Right forelimb (tissue), 1 donor: Measurements from ENCODE around the gene UNC13B.
A peak's percentile ranks its signal among the peaks of the same experiment; 100 is the strongest.
"Not testable (repeated sequence)": the region's sequence is repeated elsewhere in the genome, so short reads cannot be mapped to it uniquely, and the experiment has no call there.

Experiments used
- DNase-seq: peaks from one replicate; pipeline ENCODE4 v3.0.0-alpha.2; 2018

UNC13B gene

DNA sequence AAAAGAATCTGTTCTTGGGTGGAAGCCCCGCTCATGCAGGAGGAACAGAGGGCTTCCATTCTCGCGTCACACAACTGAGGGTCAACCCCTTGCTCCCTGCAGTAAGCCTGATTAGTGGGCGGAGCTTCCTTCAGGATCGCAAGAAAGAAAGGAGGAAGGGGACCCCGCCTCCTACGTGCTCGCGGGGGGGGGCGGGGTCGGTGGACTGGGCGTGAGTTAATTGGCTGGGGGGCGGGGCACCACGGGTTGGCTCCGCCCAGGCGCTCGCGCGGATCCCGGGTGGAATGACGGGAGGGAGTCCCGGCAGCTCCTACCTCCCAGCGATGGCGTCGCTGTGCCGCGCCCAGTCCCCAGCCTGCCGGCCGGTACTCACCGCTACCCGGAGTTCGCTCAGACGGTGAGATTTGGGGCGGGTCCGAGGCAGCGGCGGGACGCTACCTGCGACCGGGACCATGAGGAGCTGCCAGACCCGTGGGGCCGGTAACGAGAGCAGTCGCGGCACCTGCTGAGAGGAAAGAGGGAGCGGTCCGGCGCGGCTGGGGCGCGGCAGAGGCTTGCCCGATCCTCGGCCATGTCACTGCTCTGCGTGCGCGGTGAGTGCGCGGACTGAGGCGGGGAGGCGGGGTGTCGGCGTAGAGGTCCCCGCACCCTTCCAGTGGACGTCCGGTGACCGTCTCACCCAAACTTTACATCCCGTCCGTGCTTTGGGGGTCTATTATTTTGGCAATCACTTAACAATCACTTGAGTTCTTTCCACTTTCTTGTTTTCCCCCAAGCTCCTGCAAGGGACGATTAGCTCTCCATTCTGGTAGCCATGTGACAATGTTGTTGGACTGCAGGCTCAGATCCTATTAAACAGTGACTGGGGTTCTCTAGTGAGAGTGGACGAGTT is at the start of gene UNC13B:
Gene UNC13B (plus strand): TSS at position 297 of the 892 bp plus-strand sequence. CDS start 275 bp downstream, at position 572.
- DNase-seq, result peak; percentile 95

DNA sequence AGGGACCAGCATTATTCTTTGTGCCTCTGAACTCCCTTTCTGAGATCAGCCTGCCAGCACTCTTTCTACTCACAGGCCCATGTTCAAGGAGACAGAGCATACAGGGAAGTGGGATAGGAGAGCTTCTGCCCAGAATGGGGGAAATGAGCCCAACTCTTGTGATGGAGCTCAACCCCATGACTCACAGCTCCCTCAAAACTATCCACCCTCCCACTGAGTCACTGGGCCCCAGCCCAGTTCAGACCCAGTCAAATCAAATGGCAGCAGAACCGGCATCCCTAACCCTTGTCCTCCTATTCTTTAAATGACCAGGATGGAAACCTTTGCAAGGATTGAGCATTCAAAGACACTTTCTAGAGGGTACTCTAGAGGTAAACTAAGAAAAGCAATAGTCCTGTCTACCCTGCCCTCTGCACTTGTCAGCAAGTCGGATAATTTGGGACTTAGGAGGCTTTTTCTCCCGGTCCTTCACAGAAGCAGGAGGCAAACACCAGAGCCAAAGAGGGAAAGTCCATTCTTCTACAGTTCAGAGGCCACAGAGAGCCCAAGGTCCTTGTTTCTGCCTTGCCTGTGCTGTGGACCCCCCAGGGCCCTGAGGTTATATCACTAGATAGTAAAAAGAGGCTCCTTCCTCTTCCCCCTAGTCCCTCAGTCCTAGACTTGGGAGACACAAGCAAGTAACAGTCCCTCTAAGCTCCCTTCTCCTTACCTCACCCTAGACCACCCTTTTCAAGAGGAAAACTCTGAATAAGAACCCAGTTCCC is 49.4 kb upstream of the UNC13B start:
- DNase-seq, result no peak

DNA sequence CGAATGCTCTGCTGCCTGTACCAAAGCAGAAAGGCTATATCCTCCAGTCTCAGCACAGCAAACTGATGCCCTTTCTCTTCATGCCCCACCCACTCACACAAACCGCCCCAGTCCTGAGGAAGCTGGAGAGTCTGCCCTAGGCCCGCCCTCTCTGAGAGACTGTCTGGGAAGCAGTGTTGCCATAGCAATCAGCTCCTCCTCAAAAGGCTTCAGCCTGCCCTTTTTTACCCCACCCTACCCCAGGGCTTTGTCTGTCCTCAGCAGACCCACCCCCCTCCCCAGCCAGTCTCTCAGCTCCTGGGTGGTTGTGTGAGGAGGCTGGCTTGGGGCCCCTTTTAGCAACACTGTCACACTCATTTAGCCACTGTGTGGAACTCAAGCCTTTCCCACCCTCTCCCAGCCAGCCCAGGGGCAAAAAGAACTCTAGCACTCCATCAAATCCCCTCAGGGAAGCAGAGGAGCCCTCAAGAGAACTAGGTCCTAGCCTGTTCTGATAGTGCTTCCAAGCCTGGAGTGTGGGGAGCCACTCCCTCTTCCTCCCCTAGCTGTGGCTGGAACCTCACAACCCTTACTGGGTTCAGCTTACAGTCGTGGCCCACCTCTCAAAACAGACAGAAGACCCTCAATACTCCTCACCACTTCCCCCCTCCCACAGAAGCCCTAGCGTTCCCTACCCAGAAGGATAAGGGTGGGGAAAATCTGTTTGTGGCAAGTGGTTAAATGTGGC is 47.5 kb upstream of the UNC13B start:
- peak; percentile 76 for DNase-seq

DNA sequence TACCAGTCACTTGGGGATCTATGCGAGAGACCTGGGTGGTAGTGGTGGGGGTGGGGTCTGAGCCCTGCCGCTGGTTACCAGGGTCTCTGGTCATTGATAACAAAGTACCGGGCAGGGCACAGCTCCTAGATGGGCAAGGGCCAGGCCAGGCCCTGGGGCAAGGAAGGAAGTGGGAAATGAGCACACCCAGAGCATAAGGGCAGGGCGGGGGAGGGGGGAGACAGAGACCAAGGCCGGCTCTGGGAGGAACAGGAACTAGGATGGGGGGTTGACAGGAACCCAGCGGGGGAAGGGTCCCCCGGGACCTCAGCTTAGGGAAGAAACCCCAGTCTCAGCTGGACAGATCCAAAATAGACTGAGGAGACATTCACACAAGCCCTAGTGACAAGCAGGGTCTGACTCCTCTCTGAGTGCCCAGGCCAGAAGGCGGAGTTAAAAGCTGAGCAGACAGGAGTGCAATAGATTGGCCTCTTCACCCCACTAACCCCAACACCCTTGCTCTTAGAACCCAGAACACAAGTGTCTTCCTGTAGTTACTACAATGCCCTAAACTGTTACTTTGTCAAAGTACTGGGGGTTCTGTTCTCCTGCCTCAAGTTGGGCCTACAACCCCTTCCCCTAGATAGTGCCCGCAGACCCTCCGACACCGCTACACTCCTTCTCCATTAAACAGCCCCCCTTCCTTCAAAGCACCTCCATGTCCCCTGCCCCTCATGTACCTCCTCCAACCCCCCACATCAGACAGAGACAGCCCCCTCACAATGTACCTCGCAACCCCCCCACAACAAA is 46.8 kb upstream of the UNC13B start:
- DNase-seq, result peak; percentile 59

DNA sequence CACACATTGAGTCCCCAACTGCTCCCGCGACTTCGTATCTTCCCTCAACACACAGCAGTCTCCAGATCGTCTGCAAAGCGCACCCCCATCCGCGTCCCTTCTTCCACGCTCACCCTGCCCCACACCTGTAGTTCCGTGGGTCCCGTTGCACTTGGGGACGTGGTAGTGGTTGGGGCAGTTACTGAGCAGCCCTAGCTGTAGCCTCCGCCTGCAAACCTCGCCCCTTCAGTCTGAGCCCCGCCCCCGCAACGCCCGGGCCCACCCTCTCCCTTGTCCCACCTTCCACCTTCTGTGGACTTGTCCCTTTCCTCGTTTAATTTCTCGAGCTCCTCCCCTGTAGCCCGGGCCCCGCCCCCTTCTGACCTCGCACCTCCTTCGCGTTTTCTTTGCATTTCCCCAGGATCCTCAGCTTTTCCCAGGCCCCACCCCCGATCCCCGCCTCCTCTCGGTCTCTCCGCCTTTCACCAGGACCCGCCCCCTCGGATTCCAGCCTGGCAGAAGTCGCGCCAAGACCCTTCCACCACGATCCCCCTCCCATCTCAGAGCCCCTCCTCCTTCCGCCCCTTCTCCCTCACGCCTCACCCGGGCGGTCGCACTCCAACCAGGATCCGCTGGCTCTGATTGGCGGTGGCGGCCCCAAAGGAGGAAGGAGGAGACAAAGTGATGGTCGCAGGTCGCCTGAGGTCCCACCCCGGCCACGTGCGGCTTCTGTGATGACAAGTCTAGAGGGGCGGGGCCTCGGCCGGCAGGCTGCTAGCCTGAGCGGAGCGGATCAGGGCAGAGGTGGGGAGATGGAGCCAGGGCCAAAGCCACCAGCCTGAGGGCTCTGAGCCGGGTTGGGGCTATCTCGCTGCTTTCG is 45.9 kb upstream of the UNC13B start, which contains the start of gene ATOSB:
Gene ATOSB (minus strand): TSS at position 183 of the 859 bp plus-strand sequence. CDS start 7,588 bp downstream, outside the sequence.
- peak; percentile 98 for DNase-seq

DNA sequence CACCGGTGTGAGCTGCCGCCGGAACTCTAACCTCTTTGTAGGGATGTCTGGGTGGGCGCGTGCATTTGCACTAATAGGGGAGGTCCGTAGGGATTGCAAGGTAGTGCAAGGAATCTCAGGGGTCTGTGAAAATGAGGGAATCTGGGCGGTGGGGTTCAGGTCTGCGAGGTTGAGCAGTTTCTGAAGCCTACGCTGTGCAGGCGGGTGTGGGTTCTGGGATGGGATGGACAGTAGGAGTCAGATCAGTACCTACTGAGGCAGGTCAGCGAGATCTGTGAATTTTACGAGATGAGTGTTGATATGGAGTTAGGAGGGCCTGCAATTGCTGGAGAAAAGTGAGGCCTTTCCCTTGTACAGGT is 45.3 kb upstream of the UNC13B start:
- no peak for DNase-seq

DNA sequence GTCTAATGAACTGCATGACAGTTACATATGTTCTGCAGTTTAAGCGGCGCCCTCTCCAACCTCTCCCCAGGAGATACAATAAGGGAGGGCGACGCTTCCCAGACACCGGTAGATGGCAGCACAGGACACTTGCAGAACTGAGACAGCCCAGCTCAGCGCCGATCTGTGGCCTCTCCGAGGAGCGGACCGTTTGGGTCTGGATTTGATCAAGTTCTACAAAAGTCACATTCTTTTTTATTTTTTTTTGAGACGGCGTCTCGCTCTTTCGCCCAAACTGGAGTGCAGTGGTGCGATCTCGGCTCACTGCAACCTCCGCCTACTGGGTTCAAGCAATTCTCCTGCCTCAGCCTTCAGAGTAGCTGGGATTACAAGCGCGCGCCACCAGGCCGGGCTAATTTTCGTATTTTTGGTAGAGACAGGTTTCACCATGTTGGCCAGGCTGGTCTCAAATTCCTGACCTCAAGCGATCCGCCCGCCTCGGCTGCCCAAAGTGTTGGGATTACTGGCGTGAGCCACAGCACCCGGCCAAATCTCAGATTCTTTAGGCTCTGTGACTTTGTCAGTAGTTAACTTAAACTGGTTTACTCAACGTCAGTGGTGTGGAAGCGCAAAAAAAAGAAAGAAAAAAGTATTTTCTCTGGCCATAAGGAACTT is 44.8 kb upstream of the UNC13B start:
- DNase-seq, result peak; percentile 91

DNA sequence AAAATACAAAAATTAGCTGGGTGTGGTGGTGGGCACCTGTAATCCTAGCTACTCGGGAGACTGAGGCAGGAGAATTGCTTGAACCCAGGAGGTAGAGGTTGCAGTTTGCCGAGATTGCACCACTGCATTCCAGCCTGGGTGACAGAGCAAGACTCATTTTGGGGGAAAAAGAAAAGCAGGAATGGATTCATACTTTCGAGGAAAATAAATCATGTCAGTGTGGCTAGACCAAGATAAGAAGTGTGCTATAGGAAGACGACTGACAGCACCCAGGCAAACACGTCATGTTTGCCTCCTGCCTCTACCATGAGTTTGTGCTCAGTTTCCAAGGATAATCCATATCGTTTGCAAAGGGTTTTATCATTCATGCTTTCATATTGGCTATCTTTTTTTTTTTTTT is 26.9 kb upstream of the UNC13B start:
- no peak for DNase-seq

DNA sequence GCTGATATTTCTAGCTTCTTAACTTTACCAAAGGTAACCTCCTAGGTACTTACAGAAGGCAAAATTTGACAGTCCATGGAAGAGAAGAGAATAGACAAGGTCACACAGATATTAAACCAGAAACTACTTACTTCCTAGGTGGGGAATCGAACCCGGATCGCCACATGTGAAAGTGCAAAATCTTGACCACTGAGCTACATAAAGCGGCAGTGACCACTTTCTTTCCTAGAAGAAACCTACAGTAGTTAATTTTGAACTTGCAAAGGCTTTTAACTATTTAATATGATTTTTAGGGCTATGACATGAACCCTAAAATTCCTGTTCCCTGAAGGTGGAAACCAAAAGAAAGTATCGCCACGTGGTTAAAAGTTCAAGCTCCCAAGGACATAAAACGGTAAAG is 25.8 kb upstream of the UNC13B start:
- DNase-seq, result no peak

DNA sequence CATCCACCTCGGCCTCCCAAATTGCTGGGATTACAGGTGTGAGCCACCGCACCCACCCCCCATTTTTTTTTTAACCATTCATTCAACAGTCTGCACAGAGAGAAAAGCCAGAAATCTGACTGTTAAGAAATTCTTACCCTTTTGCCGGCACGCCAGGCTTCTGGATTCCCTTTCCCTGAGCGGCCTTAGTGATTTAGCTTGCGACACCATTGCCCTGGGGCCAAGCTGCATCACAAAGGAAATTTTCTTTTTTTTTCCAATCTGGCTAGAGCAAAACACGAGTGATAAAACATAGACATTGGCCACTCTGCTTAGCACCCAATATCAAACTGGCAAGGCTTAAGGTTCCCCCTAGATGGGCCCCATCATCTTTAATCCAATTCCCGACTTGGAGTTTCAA is 24.9 kb upstream of the UNC13B start:
- no peak for DNase-seq

DNA sequence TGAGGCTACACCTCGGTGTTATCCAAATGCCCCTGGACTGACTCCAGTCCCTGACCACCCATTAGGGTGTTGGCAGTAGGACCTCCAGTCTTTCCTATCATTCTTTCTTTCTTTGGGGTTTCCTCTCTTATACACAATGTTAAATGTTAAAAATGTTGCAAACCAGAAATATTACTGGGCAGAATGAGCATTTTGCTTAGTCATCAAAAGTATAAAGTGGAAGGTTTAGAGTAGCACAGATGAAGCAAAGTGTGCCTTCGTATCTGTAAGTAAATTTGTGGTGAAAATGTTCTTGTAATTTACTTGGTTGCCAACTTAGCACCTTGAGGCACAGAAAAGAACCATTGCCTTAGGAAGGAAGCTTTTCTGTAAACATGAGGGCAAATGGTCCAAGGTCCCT is 21.7 kb upstream of the UNC13B start:
- DNase-seq, result no peak

DNA sequence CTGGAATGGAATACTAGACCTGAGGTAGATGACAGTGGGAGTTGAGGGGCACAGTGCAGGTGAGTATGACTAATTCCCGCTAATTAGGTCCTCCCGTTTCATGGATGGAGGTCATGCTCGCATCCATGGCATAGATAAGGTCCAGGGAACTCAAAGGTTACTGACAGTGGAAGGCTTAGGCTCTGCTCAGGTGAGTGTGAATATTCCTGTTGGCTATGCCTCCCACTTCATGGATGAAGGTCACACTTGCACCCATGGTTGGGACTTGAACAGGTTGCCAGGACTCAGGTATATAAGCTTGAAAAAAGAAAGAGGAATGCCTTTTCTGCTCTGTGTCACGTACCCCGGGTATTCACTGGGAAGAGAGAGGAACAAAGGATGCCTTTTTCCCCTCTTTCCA is 19.8 kb upstream of the UNC13B start:
- DNase-seq, result no peak

DNA sequence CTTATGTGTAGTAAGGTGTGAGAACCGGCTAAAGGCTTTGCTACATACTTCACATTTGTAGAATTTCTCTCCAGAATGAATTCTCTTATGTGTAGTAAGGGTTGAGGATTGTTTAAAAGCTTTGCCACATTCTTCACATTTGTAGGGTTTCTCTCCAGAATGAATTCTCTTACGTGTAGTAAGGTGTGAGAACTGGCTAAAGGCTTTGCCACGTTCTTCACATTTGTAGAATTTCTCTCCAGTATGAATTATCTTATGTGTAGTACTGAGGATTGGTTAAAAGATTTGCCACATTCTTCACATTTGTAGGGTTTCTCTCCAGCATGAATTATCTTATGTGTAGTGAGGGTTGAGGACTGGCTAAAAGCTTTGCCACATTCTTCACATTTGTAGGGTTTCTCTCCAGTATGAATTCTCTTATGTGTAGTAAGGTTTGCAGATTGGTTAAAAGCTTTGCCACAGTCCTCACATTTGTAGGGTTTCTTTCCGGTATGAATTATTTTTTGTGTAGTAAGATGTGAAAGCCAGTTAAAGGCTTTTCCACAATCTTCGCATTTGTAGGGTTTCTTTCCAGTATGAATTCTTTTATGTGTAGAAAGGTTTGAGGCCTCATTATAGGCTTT is 13.8 kb upstream of the UNC13B start:
- DNase-seq, result not testable (repeated sequence)

DNA sequence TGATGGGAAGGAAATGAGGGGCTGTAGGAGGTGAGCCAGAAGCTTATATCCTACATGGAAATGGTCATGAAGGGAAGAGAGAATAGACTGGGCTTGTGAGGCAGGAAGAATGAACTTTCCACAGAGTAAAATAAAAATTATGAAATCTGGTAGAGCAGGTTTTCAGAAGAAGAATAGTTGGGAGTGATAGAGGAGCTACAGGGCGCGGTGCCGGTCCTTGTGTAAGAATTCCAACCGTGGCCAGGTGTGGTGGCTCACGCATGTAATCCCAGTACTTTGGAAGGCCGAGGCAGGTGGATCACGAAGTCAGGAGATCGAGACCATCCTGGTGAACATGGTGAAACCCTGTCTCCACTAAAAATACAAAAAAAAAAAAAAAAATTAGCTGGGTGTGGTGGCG is 8.9 kb upstream of the UNC13B start:
- no peak for DNase-seq

DNA sequence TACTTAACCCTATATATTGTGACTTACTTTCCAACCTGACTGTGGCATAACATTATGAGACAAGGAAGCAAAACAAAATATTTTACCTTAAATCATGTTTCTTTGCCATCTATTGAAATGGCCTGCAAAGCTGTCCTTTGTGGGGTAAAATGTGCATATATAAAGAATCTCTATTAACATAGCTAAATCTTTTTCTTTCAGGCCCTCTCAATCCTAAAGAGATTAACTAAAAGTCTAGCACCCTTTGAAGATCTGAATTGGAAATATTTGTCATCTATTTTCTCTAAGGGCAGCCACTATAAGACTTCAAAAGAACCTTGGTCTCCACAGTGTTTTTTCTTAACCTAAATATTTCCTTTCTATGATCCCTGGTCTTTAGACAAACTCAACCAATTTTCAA is 5.0 kb upstream of the UNC13B start:
- no peak for DNase-seq

DNA sequence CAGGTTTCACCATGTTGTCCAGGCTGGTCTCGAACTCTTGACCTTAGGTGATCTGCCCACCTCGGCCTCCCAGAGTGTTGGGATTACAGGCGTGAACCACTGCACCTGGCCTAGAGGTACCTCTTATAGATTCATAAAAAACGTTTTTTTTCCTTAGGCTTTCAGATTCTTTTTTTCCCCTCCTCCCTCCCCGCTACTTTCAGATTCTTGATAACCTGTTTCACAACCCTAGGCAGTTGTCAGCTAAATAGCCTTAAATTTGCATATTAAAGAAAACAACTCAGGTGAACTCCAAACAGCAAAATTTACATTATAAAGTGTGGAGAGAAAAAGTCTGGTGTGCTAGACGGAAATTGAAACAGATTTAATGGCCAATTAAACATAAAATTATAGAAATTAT is 4.0 kb upstream of the UNC13B start:
- DNase-seq, result not testable (repeated sequence)

DNA sequence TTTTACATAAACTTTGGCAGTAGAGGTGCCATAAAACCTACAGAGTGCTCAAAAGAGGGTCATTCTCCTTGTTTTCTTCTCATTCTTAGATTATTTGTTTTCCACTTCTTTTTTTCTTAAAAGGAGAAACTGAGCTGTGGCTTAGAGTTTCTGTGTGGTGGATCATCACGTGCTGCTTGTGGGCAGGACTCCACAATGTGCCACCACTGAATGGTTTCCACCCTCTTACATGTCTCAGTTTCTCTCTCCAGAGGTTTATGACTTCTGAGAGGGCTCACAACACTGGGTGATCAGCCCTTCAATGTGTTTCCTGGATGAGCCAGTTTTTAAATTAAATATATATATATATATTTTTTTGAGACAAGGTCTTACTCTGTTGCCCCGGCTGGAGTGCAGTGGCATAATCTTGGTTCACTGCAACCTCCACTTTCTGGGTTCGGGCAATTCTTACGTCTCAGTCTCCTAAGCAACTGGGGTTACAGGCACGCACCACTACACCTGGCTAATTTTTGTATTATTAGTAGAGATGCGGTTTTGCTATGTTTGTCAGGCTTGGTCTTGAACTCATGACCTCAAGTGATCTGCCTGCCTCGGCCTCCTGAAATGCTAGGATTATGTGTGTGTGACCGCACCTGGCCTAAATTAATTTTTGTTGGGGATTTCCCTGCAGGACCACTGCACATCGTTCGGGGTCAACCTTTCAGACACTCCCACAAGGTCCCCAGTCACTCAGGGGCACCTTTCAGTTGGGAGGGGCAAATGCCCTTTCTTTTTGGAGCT is 3.1 kb upstream of the UNC13B start:
- DNase-seq, result no peak

DNA sequence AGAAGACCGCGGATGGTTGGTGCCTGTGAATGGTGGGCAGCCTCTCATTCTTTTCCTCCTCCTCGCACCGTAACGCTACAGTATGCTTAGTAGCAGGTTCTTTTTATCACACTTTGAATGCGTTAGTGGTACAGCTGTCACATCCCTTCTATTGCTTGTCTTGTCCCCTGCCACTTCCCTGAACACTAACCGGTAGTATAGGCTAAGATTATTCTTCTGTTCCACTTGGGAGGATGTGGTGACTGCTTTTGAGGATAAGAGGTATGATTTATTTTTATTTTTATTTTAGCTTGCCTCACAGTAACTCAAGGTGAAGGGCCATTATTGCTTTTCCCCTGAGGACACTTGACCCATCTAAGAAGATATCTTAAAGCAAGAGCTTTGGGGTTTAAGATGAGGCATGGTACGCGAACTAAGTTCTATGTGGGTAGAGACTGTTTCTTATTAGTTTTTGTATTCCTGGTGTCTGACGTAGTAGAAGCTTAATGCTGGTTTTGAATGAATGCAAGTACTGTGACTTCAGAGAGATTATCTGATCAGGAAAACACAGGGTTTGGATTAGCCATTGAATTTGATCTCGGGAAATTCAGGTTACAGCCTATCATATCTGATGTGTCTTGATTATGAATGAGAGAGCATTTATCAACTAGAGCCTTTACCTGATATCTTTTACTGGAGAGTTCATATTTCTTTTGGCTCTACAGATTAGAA is 951 bp downstream of the UNC13B start:
- no peak for DNase-seq

DNA sequence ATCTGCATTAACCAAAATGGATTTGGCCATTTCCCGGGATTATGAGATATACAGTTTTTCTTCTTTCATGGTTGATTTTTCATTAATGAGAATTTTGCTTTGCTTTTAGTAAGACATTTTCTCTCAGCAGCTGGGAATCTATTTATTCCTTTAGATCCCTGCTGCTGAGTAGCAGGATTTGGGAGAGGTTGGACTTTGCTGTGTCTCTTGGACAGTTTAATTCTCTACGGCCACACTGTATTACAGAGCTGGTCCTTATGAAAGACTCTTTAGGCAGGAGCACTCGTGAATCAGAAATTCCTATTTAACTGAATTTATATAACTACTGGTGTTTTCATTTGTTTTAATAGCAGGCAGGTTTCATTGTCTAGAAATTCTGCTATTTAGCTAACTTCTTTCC is 1.6 kb downstream of the UNC13B start:
- DNase-seq, result no peak
